GM18507 (cell line): ENCODE data around the gene ZNF23.

ENCODE experiments used
- DNase-seq: peaks from one replicate; pipeline ENCODE4 v3.0.0; 2011; ENCODE audit warnings: low read depth; ENCODE audit not compliant: insufficient read length; ENCODE audit errors: extremely low spot score
- FAIRE-seq: peaks from 2 replicates; lab custom pipeline; 2011; peaks lifted over from hg19 to GRCh38; lab: Jason Lieb, UNC

Gene ZNF23

DNA sequence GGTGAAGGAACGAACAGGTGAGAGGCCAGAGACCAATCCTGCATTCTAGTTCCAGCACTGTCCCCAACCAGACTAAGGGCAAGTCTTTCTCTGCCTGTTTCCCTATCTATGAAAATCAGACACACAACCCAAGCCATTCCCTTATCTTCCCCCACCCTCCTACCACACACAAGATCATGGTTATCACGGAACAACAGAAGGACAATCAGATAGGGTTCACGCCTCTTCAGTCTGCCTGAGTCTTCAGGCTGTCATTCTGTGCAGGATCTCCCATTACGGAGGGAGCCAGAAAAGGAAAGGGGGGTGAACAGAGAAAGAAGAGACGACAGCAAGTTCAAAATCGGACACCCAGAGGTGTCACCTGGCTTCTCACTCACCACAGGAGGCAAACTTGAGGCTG is 31.3 kb downstream of the ZNF23 start:
- FAIRE-seq (no peak), DNase-seq (no peak)

DNA sequence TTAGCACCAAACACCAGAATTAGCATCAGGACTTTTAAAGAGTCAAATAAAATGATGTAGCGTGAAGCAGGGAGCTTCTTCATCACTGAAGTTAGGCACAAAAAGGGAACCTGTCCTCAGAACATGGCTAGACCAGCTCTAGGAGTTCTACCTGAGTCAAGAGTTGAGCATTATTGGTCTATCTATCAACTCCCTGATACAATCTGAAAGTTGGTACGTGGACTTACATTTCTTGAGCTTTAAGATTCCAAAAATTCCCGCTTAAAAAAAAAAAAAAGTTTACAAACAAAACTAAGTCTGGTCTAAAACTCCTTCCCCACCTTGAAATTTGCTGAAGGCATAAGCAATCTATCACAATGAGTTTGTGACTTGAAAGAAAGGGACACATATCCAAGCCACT is 32.5 kb downstream of the ZNF23 start:
- DNase-seq: no peak
- no peak for FAIRE-seq

GRCh38 chr16:71428883-71429282 is 33.2 kb downstream of the ZNF23 start:
- DNase-seq (no peak), FAIRE-seq (no peak)

DNA sequence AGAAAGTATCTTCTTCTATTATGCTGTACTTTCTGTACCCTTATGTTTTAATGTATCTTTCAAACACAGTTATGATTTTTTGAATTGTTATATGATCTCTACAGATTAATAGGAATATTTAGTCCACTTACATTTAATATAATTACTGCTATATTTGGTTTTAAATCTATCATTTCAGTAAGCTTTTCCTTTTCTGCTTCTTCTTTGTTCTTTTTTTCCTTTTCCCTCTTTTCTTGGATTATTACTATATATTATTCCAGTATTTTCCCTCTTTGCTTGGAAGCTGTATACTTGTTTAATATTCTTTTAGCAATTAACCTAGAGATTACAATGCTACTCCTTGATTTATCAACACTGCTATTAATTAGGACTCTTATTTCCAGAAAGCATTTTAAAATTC is 33.7 kb downstream of the ZNF23 start:
- FAIRE-seq (no peak), DNase-seq (no peak)

DNA sequence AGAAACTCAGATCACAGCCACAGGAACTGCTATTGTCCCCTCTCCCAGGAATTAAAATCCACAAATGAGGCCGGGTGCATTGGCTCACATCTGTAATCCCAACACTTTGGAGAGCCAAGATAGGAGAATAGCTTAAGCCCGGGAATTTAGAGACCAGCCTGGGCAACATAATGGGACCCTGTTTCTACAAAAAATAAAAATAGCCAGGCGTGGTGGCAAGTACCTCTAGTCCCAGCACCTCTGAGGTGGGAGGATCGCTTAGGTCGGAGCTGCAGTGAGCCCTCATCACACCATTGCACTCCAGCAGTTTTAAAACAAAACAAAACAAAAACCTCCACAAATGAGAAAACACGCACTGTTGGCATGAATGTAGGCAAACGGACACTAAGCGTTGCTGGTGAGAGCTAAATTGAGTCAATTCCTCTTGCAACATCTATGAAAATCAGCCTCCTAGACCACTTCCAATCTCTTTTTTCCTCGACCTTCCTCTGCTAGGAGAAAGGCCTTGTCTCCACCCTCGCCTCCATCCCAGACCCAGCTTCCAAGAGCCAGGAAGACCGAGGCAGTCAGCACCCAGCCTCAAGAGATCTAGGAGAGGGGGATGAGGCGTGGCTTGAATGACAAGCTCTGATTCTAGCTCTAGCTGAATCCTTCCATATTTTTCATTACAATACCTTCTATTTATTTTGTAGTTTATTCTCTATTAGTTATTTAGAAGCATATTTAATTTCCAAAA is 35.0 kb downstream of the ZNF23 start:
- no peak for DNase-seq
- no peak for FAIRE-seq

DNA sequence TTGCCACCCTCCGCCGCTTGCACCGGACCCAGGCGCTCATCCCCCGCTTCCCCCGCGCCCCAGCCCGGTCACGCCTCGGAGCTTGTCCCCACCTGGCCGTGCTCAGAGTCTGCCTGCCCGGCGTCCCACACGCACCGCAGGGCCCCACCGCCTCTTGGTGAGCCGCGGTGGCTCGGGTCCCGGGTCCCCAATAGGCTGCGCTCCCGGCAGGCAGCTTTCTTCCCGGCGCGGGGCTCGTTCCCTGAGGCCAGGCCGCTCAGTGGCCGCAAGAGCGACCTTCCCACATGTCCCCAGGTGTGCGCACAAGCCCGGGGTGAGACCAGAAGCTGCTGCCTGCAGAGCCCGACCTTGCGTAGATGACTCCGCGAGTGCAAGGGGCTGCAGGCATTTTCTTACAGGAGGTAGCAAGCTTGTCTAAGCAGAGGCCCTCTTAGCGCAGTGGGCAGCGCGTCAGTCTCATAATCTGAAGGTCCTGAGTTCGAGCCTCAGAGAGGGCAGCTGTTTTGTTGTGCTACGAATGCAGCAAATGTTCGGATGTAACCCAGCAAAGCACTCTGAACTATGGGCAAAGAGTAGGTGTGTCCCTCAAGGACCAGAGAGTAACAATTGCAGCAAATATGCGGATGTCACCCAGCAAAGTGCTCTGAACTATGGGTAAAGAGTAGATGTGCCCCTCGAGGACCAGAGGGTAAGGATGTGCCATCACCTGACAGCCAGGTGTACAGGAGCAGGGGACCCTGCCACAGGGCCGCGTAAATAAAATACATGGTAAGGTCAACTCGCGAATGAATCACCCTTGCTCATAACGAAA is 35.8 kb downstream of the ZNF23 start:
- FAIRE-seq: no peak
- DNase-seq: no peak

DNA sequence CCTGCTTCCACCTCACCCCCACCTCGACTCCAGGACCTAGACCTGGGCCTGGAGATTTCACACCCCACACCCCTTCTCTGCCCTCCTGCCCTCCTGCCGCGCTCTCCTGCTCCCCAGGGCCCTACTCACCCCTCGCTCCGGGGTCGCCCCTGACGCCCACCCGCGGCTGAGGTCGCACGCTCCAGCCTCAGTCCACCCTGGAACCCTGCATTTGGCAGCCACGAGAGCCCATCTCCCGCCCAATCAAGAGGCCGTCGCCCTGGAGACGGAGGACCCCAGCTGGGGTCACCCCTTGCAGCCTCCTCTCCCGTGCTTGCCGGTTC is 36.3 kb downstream of the ZNF23 start:
- no peak for DNase-seq
- no peak for FAIRE-seq

- FAIRE-seq: no peak
- DNase-seq: no peak
Observed at GRCh38 chr16:71424626-71425025, 37.4 kb downstream of the ZNF23 start.

GRCh38 chr16:71423865-71424264 is 38.2 kb downstream of the ZNF23 start:
- FAIRE-seq: no peak
- DNase-seq: no peak

GRCh38 chr16:71423016-71423415 is 39.0 kb downstream of the ZNF23 start:
- no peak for FAIRE-seq

DNA sequence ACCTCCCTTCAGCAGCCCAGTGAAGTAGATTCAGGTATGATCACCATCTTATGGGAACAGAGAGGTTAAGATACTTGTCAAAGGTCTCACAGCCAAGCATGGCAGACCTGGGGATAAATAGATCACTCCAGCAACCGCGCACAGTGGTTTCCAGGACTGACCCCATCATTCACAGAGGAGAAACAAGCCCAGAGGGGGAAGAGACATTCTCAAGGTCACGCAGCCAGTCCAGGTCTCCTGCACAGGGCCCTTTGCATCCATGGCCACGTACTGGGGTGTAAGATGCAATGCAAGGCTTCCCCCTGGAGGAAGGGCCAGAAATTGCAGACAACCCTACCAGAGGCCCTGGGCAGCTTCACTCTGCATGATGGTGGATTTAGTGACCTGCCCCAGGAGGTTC is 40.1 kb downstream of the ZNF23 start:
- no peak for DNase-seq
- FAIRE-seq: no peak

More at GRCh38 chr16:71423016-71423415, 39.0 kb downstream of the ZNF23 start:
- DNase-seq: no peak

- FAIRE-seq (no peak), DNase-seq (no peak)
Observed at GRCh38 chr16:71414038-71414437, 48.0 kb downstream of the ZNF23 start.

DNA sequence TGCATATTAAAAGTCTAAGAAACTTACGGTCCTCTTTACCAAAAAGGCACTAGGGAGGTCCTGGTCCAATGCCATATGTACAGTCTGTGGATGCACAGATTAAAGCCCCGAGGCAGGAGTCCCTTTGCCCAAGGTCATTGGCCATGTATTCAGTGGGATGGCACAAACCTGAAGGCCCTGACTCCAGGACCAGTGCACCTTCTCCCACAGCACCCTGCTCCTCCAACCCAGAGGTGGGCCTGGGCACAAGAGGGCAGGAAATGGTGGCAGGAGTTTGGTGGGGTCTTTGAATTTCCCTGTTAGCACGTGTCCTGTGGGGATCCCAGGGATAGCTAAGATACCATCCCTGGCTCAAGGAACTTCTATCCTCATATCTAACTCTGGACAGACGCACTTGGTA is 48.7 kb downstream of the ZNF23 start:
- FAIRE-seq: no peak

DNA sequence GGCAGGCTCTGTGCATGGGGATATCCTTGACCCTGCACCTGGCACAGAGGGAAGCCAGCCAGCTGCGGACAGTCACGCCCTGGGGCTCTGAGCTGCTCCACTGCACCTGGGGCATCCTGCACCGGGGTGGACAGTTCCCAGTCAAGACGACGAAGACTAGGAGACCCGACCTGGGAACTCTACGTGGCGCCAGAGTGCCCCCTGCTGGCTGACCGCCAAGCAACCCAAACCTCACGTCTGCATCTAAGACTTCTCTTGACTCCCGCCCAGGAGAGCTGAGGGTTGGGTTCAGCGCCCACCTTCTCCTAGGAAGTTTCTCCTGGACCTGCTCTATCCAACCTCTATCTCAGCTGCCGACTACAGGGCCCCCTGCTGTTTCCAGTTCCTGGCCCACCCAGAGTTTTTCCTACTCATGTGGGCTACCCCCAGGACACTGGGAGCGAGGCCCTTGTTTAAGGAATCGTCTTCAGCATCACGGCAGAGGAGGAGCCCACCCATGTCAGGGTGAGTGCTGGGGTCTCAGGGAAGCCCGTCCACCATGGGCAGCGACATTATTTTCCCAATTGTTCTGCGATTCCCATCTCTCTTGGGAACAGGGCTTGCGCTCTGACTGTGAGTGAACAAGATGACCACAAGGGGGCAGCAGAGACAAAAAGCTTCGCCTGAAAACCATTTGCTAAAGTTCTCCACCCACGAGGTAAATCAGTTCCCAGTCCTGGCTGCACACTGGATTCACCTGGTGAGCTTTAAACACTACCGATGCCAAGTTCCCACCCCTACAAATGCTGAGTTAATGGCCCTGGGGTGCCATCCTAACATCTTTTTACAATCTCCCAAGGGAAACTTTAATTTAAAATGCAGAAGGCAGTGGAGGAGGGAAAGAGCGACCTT is 49.5 kb downstream of the ZNF23 start:
- DNase-seq (peak; percentile 62), FAIRE-seq (peak; percentile 90)

More for the DNA sequence above, 48.7 kb downstream of the ZNF23 start:
- DNase-seq: no peak

GRCh38 chr16:71410146-71410545 is 51.9 kb downstream of the ZNF23 start:
- no peak for DNase-seq
- FAIRE-seq: no peak

- FAIRE-seq (no peak), DNase-seq (no peak)
Observed at GRCh38 chr16:71409011-71409775, 52.9 kb downstream of the ZNF23 start.

DNA sequence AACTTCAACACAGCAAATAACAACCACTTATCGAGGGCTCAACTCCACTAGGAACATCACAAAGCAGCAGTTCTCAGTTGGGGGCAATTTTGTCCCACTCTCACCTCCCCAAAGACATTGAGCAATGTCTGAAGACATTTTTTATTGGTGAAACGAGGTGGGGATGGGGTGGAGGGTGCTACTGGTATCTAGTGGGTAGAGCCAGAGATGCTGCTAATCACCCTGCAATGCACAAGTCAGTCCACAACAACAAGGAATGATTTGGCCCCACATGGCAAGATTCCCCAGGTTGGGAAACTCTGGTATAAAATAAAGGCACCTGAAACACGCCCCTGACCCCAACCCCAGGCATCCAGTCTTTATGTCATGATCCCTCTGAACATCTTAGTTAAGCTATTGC is 53.5 kb downstream of the ZNF23 start:
- DNase-seq: no peak
- FAIRE-seq: no peak

GRCh38 chr16:71407731-71408130 is 54.3 kb downstream of the ZNF23 start:
- FAIRE-seq (no peak), DNase-seq (no peak)

- DNase-seq: no peak
- FAIRE-seq: no peak
Observed at GRCh38 chr16:71406724-71407123, 55.3 kb downstream of the ZNF23 start.
